Rectal smooth muscle tissue (tissue), 1 donor: Measurements from ENCODE around the gene CCDC69.

Experiments
- H3K27ac ChIP-seq: one replicate; pipeline ENCODE4 v1.7.0; 2013; ENCODE audit warnings: low read depth, low read length, inconsistent platforms
- H3K27me3 ChIP-seq: one replicate; pipeline ENCODE4 v1.7.0; 2013; ENCODE audit warnings: low read length; ENCODE audit not compliant: control insufficient read depth, insufficient read depth
- H3K36me3 ChIP-seq: one replicate; pipeline ENCODE4 v1.7.0; 2013; ENCODE audit warnings: low read length; ENCODE audit not compliant: control insufficient read depth, insufficient read depth
- H3K4me1 ChIP-seq: one replicate; pipeline ENCODE4 v1.7.0; 2013; ENCODE audit warnings: low read length; ENCODE audit not compliant: control insufficient read depth, insufficient read depth
- H3K4me3 ChIP-seq: one replicate; pipeline ENCODE4 v1.7.0; 2013; ENCODE audit warnings: low read length
- H3K9ac ChIP-seq: one replicate; pipeline ENCODE4 v1.7.0; 2013; ENCODE audit warnings: low read length

The CCDC69 gene

DNA sequence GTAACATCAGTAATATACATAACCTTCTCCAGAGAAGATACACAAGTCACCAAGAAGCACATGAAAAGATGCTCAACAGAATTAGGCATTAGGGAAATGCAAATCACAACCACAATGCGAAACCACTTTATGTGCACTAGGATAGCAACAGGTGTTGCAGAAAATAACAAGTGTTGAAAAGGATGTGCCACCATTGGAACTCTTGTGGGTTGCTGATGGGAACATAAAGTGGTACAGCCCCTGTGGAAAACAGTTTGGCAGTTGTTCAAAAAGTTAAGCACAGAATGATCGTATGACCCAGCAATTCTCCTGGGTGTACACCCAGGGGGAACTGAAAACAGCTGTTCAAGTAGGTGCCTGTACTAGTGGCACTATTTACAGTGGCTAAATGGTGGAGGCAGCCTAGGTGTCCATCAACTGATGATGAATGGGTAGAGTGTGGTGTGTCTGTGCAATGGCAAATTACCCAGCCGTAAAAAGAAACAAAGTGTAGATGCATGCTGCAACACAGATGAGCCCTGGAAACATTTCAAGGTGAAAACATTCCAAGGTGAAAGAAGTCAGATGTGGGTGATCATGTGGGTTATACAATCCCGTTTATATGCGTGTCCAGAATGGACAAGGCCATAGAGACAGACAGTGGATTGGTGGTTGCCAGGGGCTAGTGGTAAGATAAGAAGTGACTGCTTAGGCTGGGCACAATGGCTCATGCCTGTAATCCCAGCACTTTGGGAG, 27.2 kb downstream of the CCDC69 start:
- H3K36me3 ChIP-seq, result peaks cover 7% of the 10 kb centered on the region
- no peak overlapping the region for H3K27ac ChIP-seq

DNA sequence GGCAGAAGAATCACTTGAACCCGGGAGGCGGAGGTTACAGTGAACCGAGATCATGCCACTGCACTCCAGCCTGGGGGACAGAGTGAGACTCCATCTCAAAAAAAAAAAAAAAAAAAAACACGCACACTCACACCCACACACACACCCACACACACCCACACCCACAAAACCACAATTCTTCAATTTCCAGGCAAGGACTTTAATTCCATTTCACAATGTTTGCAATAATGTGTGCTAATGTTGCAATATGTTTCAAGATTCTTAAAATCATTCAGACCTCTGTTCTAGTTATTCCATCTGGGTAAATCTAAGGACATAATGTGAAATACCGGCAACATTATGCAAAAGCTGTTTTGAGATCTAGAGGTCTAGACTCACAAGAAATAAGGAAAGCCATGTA, 28.3 kb downstream of the CCDC69 start:
- H3K27me3 ChIP-seq, result no peaks in the 10 kb centered on the region
- H3K4me3 ChIP-seq, result no peak overlapping the region
- H3K36me3 ChIP-seq, result peaks cover 7% of the 10 kb centered on the region
- H3K4me1 ChIP-seq, result no peaks in the 10 kb centered on the region
- H3K9ac ChIP-seq, result no peak overlapping the region
- no peak overlapping the region for H3K27ac ChIP-seq

More for the DNA sequence above, 27.2 kb downstream of the CCDC69 start:
- Histone ChIP-seq H3K9ac (no peak overlapping the region), H3K27me3 (no peaks in the 10 kb centered on the region), H3K4me1 (no peaks in the 10 kb centered on the region), H3K4me3 (no peak overlapping the region)

DNA sequence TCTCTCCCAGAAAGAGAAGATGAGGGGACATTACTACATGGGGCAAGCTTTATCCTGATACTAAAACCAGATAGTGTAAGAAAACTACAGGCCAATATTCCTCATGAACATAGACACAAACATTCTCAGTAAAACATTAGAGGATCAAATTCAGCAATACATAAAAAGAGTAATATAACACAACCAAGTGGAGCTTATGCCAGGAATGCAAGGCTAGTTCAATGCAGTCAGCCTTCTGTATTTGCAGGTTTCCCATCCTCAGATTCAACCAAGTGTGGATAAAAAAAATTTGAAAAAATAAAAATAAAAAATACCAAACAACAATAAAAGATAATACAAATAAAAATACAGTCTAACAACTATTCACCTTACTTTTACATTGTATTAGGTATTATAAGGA, 31.3 kb downstream of the CCDC69 start:
- no peaks in the 10 kb centered on the region for H3K4me1 ChIP-seq
- no peak overlapping the region for H3K4me3 ChIP-seq
- no peak overlapping the region for H3K27ac ChIP-seq
- H3K27me3 ChIP-seq, result no peaks in the 10 kb centered on the region
- H3K9ac ChIP-seq, result no peak overlapping the region
- peaks cover 2% of the 10 kb centered on the region for H3K36me3 ChIP-seq

DNA sequence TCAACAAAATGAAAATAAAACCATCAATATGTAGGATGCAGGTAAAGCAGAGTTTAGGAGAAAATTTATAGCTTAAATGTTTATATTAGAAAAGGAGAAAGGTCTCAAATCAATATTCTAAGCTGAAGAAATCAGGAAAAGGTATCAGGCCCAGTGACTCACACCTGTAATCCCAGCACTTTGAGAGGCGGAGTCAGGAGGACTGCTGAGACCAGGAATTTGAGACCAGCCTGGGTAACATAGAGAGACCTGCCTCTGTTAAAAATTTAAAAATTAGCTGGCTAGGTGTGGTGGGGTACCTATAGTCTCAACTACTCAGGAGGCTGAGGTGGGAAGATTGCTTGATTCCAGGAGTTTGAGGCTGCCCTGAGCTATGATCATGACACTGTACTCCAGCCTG, 32.2 kb downstream of the CCDC69 start:
- no peak overlapping the region for H3K9ac ChIP-seq
- peaks cover 7% of the 10 kb centered on the region for H3K36me3 ChIP-seq
- no peaks in the 10 kb centered on the region for H3K27me3 ChIP-seq
- no peak overlapping the region for H3K27ac ChIP-seq
- no peak overlapping the region for H3K4me3 ChIP-seq
- H3K4me1 ChIP-seq, result no peaks in the 10 kb centered on the region

DNA sequence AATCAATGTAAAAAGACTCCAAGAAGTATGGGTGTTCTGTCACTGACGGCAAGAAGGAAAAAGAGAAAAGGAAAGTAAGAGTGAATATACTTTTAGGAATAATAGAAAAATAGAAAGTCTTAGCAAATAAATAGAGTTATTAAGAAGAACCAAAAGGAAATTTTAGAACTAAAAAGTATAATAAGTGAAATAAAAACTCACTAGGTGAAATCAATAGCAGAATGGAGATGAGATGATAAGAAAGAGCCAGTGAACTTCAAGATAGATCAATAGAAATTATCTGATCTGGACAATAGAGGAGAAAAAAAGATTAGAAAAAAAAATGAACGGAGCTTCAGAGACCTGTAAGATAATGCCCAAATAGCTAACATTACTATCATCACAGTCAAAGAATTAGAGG, 34.7 kb downstream of the CCDC69 start:
- H3K4me3 ChIP-seq, result no peak overlapping the region
- H3K9ac ChIP-seq, result no peak overlapping the region
- no peaks in the 10 kb centered on the region for H3K4me1 ChIP-seq
- H3K27ac ChIP-seq, result no peak overlapping the region
- peaks cover 17% of the 10 kb centered on the region for H3K36me3 ChIP-seq
- H3K27me3 ChIP-seq, result no peaks in the 10 kb centered on the region

DNA sequence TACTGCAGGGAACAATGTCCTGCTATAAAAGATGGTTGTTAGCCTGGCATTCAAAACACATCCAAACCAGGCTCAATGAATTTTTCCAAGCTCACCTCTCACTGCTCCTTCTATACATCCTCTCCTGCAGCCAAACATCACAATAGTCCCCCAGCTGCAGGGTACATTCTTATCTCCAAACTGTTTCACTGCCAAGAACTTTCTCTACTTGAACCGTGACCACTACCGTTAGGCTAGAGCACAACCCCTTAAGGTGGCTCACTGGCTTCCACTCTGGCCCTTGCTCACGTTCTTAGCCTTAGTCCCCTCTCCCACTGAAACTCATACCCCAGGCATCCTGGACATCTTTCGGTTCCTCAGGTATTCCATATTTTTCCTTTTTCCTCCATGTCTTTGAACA, 37.4 kb downstream of the CCDC69 start:
- Histone ChIP-seq H3K4me3 (no peak overlapping the region), H3K36me3 (peaks cover 32% of the 10 kb centered on the region), H3K4me1 (no peaks in the 10 kb centered on the region), H3K9ac (no peak overlapping the region), H3K27ac (no peak overlapping the region), H3K27me3 (no peaks in the 10 kb centered on the region)

DNA sequence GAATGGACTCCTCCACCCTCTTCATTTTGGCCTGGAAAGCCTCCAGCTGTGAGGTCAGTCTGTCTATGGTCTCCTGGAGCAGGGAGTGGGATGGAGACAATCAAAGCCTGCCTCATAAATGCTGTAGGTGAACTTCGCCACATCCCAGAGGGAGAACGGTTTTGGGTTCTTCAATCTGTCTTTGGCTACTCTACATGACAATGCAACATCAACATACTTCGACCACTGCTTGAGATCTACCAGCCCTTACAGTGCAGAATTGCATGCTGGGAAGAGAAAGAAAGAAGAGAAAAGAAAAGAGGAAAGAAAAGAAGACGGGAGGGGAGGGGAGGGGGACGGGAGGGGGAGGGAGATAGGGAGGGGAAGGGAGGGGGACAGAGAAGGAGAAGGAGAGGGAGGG, 37.8 kb downstream of the CCDC69 start:
- H3K4me1 ChIP-seq, result no peaks in the 10 kb centered on the region
- no peak overlapping the region for H3K9ac ChIP-seq
- H3K27ac ChIP-seq, result no peak overlapping the region
- no peaks in the 10 kb centered on the region for H3K27me3 ChIP-seq
- H3K4me3 ChIP-seq, result no peak overlapping the region
- peaks cover 32% of the 10 kb centered on the region for H3K36me3 ChIP-seq

DNA sequence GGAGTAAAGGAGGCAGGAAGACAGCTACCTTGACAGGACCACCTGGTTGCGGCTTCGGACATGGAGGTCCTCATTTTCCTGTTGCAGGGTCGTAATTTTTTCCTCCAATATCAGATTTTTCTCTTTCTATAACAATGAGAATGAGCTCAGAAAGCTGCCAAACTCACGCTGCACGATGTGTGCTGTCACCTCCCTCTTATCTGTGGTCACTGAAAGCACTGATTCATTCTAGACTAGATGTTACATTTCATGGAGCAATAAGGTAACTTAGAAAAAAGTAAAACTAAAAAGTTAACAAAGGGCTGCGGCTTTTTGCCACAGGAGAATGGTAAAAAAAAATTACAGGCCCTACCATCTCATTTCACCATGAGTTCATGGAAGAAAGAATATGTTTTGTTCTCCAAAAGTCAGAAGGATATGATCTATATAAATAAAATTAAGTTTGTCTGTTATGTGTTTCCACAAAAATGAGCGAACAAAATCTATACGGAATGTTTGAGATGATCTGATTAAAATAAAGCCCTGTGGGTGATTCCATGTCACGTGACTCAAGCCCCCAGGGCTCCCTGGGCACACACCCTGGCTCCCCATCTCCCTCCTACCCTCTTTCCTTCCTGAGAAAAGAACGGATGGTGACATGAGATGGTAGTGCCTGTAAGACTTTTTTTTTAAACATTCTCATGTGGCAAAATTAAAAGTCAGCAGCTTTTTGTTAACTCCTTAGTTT, 39.4 kb downstream of the CCDC69 start:
- H3K4me1 ChIP-seq, result no peaks in the 10 kb centered on the region
- H3K27me3 ChIP-seq, result no peaks in the 10 kb centered on the region
- H3K4me3 ChIP-seq, result no peak overlapping the region
- peaks cover 39% of the 10 kb centered on the region for H3K36me3 ChIP-seq
- no peak overlapping the region for H3K27ac ChIP-seq
- no peak overlapping the region for H3K9ac ChIP-seq

DNA sequence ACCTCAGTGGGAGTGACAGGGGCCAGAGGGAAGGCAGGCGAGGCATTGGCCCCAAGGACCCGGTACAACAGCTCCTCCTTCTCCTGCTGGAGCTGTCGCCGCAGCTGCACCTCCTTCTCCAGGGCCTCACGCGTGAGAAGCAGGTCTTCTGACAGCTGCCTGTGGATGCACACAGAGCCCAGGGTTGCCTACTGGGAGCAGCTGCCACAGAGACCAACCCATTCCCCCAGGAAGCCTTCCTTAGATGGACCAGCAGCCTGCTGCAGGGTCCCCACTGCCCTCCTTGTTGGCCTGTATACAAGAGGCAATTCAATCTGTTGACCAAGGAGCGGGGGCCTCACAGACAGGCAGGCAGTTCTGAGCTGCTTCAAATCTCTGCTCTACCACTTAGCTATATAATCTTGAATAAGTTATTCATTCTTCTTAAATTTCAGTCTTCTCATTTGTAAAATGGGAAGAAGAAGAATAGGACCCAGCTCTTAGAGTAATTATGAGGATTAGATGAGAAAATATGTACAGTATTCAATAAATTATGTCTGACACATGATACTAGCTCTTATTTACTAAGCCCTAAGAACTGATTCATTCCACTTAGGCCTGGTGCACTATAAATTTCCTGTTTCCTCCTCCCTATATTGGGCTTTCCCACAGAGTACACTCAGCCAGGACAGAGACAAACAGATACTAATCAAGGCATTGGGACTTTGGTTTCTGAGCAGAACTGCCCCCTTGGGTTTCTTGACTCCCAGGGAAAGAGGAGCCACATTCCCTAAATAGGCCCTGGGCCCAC, 40.2 kb downstream of the CCDC69 start:
- H3K36me3 ChIP-seq, result peaks cover 39% of the 10 kb centered on the region
- H3K27ac ChIP-seq, result no peak overlapping the region
- no peak overlapping the region for H3K4me3 ChIP-seq
- H3K4me1 ChIP-seq, result no peaks in the 10 kb centered on the region
- H3K27me3 ChIP-seq, result no peaks in the 10 kb centered on the region
- no peak overlapping the region for H3K9ac ChIP-seq

DNA sequence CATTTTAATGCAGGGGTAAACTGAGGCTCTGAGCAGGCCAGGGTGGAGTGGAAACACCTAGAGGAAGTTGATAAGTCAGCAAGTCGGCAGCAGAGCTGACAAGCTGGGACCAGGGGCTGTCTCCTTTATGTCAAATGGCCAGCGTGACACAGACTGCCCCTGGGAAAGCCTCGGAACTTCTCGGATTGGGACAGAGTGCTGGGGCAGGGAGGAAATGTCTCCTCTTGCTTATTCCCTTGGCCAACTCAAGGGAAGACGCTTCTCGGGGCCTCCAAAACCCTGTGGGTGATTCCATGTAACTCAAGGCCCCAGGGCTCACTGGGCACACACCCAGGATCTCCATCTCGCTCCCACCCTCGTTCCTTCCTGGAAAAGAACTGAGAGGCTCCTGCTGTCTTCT, 40.9 kb downstream of the CCDC69 start:
- Histone ChIP-seq H3K4me3 (no peak overlapping the region), H3K36me3 (peaks cover 39% of the 10 kb centered on the region), H3K9ac (no peak overlapping the region), H3K27me3 (no peaks in the 10 kb centered on the region), H3K27ac (no peak overlapping the region), H3K4me1 (no peaks in the 10 kb centered on the region)

DNA sequence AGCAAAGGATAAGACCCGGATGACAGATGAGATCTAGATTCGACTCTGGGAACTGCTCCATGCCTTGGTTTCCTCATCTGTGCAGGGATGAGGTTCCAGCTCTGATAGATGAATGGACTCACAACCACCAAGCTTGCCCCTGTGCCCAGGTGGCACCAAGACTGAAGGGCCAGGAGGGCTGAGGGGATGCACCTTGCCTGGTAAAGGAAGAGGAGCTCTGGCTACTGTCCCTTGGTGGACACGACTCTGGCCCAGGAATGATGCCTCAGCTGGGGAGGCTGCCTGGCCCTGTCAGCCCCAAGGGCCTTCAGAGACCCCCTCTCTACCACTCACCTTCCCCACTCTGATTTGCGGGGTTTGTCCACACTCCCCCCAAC, 41.4 kb downstream of the CCDC69 start:
- Histone ChIP-seq H3K27me3 (no peaks in the 10 kb centered on the region), H3K36me3 (peaks cover 39% of the 10 kb centered on the region), H3K9ac (no peak overlapping the region), H3K4me3 (no peak overlapping the region), H3K4me1 (no peaks in the 10 kb centered on the region), H3K27ac (no peak overlapping the region)

DNA sequence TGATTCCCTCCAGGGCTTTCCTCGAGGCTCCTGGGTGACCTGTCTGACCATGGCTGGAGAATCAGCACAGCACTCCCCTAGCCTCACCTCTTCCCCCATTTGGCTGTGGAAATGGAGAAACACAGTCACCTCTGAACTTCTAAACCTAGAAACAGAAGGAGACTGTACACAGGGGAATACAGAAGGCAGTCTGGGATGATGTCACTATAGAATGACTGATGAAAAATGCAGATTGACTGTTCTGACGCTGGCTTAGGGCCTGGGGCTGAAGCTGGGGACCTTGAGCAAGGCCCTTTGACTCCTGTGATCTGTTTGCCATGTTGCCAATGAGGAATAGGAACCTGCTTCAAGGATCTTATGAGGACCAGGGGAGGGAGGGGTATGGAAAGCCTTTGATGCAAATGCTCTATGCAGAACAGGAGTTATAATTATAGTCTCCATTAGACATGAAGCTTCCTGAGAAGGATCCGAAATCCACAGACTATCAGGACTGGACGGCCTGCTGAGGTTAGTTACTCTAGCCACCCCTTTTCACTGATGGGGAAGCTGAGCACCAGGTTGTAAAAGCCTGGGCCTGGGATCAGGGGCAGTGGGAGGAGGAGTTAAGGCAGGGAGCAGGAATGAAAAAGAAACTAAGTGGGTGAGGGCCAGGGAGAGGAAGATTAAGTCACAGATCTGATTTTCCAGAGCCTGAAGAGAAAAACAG, 41.9 kb downstream of the CCDC69 start:
- H3K9ac ChIP-seq, result no peak overlapping the region
- no peak overlapping the region for H3K27ac ChIP-seq

More for the DNA sequence above, 41.9 kb downstream of the CCDC69 start:
- Histone ChIP-seq H3K27me3 (no peaks in the 10 kb centered on the region), H3K4me1 (no peaks in the 10 kb centered on the region), H3K4me3 (no peak overlapping the region), H3K36me3 (peaks cover 37% of the 10 kb centered on the region)
